HCT116 (cell line): Measurements from ENCODE around the gene PWP2. TPM values are rescaled to one million over a fixed set of nuclear protein-coding genes. Genes with fewer than 3 reads are reported as not detected.

Source experiments
- ATAC-seq: fragments of 200-7000 bp; cut with Tn5 transposase; 2 replicates; pipeline ENCODE4 v1.9.1; 2020; ENCODE audit warnings: mild to moderate bottlenecking, moderate library complexity
- BruUV-seq: library from RNA; stranded (reverse); fragments of 400-500 nt; replicated peaks from 2 replicates; lab custom pipeline; 2021; lab: Mats Ljungman, UMichigan
- CTCF ChIA-PET: fragments of 300-600 bp; sonication (Branson Sonifier 250); formaldehyde crosslinking; loops from one replicate; lab custom pipeline; 2021; ENCODE audit warnings: antibody characterized with exemption; lab: Charles Lee
- POLR2A ChIA-PET: fragments of 300-600, 350-600 bp; sonication (Branson Sonifier 250); formaldehyde crosslinking; loops from one replicate; lab custom pipeline; 2021; ENCODE audit warnings: antibody characterized with exemption; lab: Charles Lee
- RAD21 ChIA-PET, 2 experiments: fragments of 300-600 bp; sonication (Branson Sonifier 250); formaldehyde crosslinking; loops; one replicate each; lab custom pipeline; 2023; ENCODE audit warnings: low total read pairs in 2 of 2; ENCODE audit not compliant: uncharacterized antibody in 2 of 2, unreplicated experiment in 2 of 2, low non-redundant PET in 1 of 2; lab: Charles Lee
- DNase-seq: peaks from one replicate; pipeline ENCODE4 v3.0.0-alpha.2; 2010; ENCODE audit warnings: low read depth, low spot score
- H2AFZ ChIP-seq: fragments of 200-600 bp; shearing (Covaris generic), sonication (generic); 2 replicates; pipeline ENCODE4 v1.6.1; 2017; ENCODE audit warnings: low read depth, mixed run types, mixed read lengths, antibody characterized with exemption, low read length; ENCODE audit not compliant: poor library complexity, severe bottlenecking
- H3K27ac ChIP-seq: 2 replicates; pipeline ENCODE4 v1.5.1; 2012; ENCODE audit warnings: low read depth, low read length
- H3K27me3 ChIP-seq: fragments of 200-600 bp; sonication (generic); 2 replicates; pipeline ENCODE4 v1.6.1; 2016; ENCODE audit warnings: mixed run types, low read length, mixed read lengths; ENCODE audit not compliant: insufficient read depth
- H3K36me3 ChIP-seq, 2 experiments: fragments of 200-500 bp in 1 of 2; fragments of 200-600 bp in 1 of 2; sonication (Bioruptor generic) in 1 of 2; sonication (generic) in 1 of 2; 2 replicates each; pipeline versions ENCODE4 v1.5.1 to v1.6.1; 2014 to 2016; ENCODE audit warnings: low read length in 2 of 2, inconsistent platforms in 1 of 2, mixed read lengths in 1 of 2, mixed run types in 1 of 2; ENCODE audit not compliant: insufficient read depth in 2 of 2, control insufficient read depth in 1 of 2
- H3K4me1 ChIP-seq, 2 experiments: fragments of 200-600 bp in 1 of 2; sonication (generic) in 1 of 2; 2 replicates each; pipeline versions ENCODE4 v1.5.1 to v1.6.1; 2012 to 2017; ENCODE audit warnings: low read length in 2 of 2, inconsistent platforms in 1 of 2, mild to moderate bottlenecking in 1 of 2, mixed read lengths in 1 of 2, mixed run types in 1 of 2, moderate library complexity in 1 of 2; ENCODE audit not compliant: insufficient read depth in 2 of 2, control insufficient read depth in 1 of 2
- H3K4me2 ChIP-seq: fragments of 200-600 bp; sonication (generic); 2 replicates; pipeline ENCODE4 v1.6.1; 2017; ENCODE audit warnings: mixed run types, low read length, mixed read lengths
- H3K4me3 ChIP-seq, 2 experiments: fragments of 200-600 bp in 1 of 2; sonication (generic) in 1 of 2; replicated peaks in 1 of 2; 2 replicates each; pipeline ENCODE4 v1.5.1; 2011 to 2016; ENCODE audit warnings: low read length in 2 of 2, control low read depth in 1 of 2, low read depth in 1 of 2, mild to moderate bottlenecking in 1 of 2, mixed read lengths in 1 of 2, mixed run types in 1 of 2
- H3K79me2 ChIP-seq: fragments of 200-600 bp; sonication (generic); 2 replicates; pipeline ENCODE4 v1.6.1; 2017; ENCODE audit warnings: mild to moderate bottlenecking, mixed run types, low read length, moderate library complexity, mixed read lengths; ENCODE audit not compliant: insufficient read depth
- H3K9ac ChIP-seq: fragments of 200-600 bp; sonication (generic); 2 replicates; pipeline ENCODE4 v1.6.1; 2016; ENCODE audit warnings: low read length, mixed read lengths
- H3K9me2 ChIP-seq: fragments of 200-600 bp; sonication (generic), shearing (Covaris generic); 2 replicates; pipeline ENCODE4 v1.6.1; 2017; ENCODE audit warnings: mixed run types, mild to moderate bottlenecking, moderate library complexity; ENCODE audit not compliant: insufficient read depth
- H3K9me3 ChIP-seq, 2 experiments: fragments of 200-500 bp in 1 of 2; fragments of 200-600 bp in 1 of 2; sonication (Bioruptor generic) in 1 of 2; sonication (generic) in 1 of 2; 2 replicates each; pipeline ENCODE4 v1.6.1; 2014 to 2017; ENCODE audit warnings: low read length in 2 of 2, mixed read lengths in 2 of 2, inconsistent platforms in 1 of 2, low read depth in 1 of 2, mild to moderate bottlenecking in 1 of 2, mixed run types in 1 of 2, moderate library complexity in 1 of 2; ENCODE audit not compliant: control insufficient read depth in 1 of 2, insufficient read depth in 1 of 2
- H4K20me1 ChIP-seq: fragments of 200-600 bp; sonication (generic), shearing (Covaris generic); 2 replicates; pipeline ENCODE4 v1.6.1; 2017; ENCODE audit warnings: mixed run types, mild to moderate bottlenecking, moderate library complexity; ENCODE audit not compliant: insufficient read depth
- ATF3 ChIP-seq: IDR thresholded peaks from 2 replicates; pipeline ENCODE4 v1.6.1; 2012
- CBX3 ChIP-seq: IDR thresholded peaks from 2 replicates; pipeline ENCODE4 v1.6.1; 2012; ENCODE audit warnings: low read depth
- CEBPB ChIP-seq: IDR thresholded peaks from 2 replicates; pipeline ENCODE4 v1.6.1; 2012; ENCODE audit warnings: low read depth
- EGR1 ChIP-seq: IDR thresholded peaks from 2 replicates; pipeline ENCODE4 v1.6.1; 2012; ENCODE audit warnings: low read depth
- EZH2phosphoT487 ChIP-seq: fragments of 200-600 bp; IDR thresholded peaks from 2 replicates; pipeline ENCODE4 v1.6.1; 2018; ENCODE audit warnings: antibody characterized with exemption, borderline replicate concordance
- MAX ChIP-seq: IDR thresholded peaks from 2 replicates; pipeline ENCODE4 v1.6.1; 2012
- POLR2AphosphoS5 ChIP-seq: IDR thresholded peaks from 2 replicates; pipeline ENCODE4 v1.6.1; 2011; ENCODE audit warnings: mild to moderate bottlenecking, low read depth, low read length, moderate library complexity
- RAD21 ChIP-seq: IDR thresholded peaks from 2 replicates; pipeline ENCODE4 v1.6.1; 2012; ENCODE audit warnings: low read depth, mild to moderate bottlenecking
- SIN3A ChIP-seq: IDR thresholded peaks from 2 replicates; pipeline ENCODE4 v1.6.1; 2012; ENCODE audit warnings: low read depth
- SRF ChIP-seq: IDR thresholded peaks from 2 replicates; pipeline ENCODE4 v1.6.1; 2012; ENCODE audit warnings: low read depth
- TCF7L2 ChIP-seq: IDR thresholded peaks from 2 replicates; pipeline ENCODE4 v1.7.0; 2011; ENCODE audit warnings: borderline replicate concordance, inconsistent platforms; ENCODE audit not compliant: insufficient read depth, insufficient read length; ENCODE audit errors: extremely low read depth
- YY1 ChIP-seq: IDR thresholded peaks from 2 replicates; pipeline ENCODE4 v1.6.1; 2011; ENCODE audit warnings: low read length, low read depth, moderate library complexity, mild to moderate bottlenecking; ENCODE audit not compliant: insufficient replicate concordance; ENCODE audit errors: extremely low read depth
- ZBTB33 ChIP-seq: IDR thresholded peaks from 2 replicates; pipeline ENCODE4 v1.6.1; 2011; ENCODE audit warnings: mild to moderate bottlenecking, low read length, moderate library complexity; ENCODE audit not compliant: insufficient replicate concordance; ENCODE audit errors: extremely low read depth
- intact Hi-C: fragments of 100-400 bp; cut with micrococcal nuclease; formaldehyde crosslinking; loops from 2 replicates; pipeline ENCODE4 v1.10.0; 2022
- total RNA-seq: library from RNA; stranded (reverse); gene quantifications from one replicate; pipeline ENCODE4 v1.2.1, GENCODE V29; 2021; ENCODE audit not compliant: unreplicated experiment

The PWP2 gene
- total RNA-seq, 1 experiment from 2014 or later = 43.1 TPM

GRCh38 chr21:44090325-44090724 lies 16.9 kb upstream of the PWP2 start:
- RAD21 ChIA-PET = no interaction called here

GRCh38 chr21:44092211-44092610 lies 15.0 kb upstream of the PWP2 start:
- Histone ChIP-seq H3K4me2 (no peak overlapping the region), H3K27me3 (no peaks in the 10 kb centered on the region)
- DNase-seq = no peak
- POLR2A ChIA-PET = no interaction called here
- TF ChIP-seq TCF7L2 (no peak), EGR1 (no peak), ZBTB33 (no peak), CEBPB (no peak), RAD21 (no peak), CBX3 (no peak), SRF (no peak), SIN3A (no peak), EZH2phosphoT487 (no peak), ATF3 (no peak)
- TF ChIP-seq, all 23 proteins: peak for 0
- Histone ChIP-seq H2AFZ (no peak overlapping the region), H3K4me1 (no peaks in the 10 kb centered on the region), H3K79me2 (no peaks in the 10 kb centered on the region), H3K4me3 (no peak overlapping the region), H4K20me1 (no peaks in the 10 kb centered on the region), H3K36me3 (peaks cover 13% of the 10 kb centered on the region in 2 experiments; a peak in 3 of 4 replicates), H3K9me2 (no peaks in the 10 kb centered on the region), H3K27ac (no peak overlapping the region), H3K9ac (no peak overlapping the region), H3K9me3 (no peaks in the 10 kb centered on the region)
- RAD21 ChIA-PET = no interaction called here
- CTCF ChIA-PET = no interaction called here
- BruUV-seq = no TSS peak
- ATAC-seq = no peak
- intact Hi-C loops = no loop called here

More at GRCh38 chr21:44090325-44090724, 16.9 kb upstream of the PWP2 start:
- DNase-seq (no peak), ATAC-seq (no peak)
- TF ChIP-seq MAX (no peak), POLR2AphosphoS5 (no peak), YY1 (no peak), ZBTB33 (no peak)
- Histone ChIP-seq H4K20me1 (no peaks in the 10 kb centered on the region), H3K4me1 (no peaks in the 10 kb centered on the region), H3K9me2 (no peaks in the 10 kb centered on the region), H3K36me3 (peaks cover 13 to 15% of the 10 kb centered on the region in 2 experiments; a peak in 3 of 4 replicates), H3K9me3 (no peaks in the 10 kb centered on the region), H3K4me2 (no peak overlapping the region), H3K79me2 (no peaks in the 10 kb centered on the region), H3K27ac (no peak overlapping the region), H2AFZ (no peak overlapping the region), H3K27me3 (no peaks in the 10 kb centered on the region), H3K9ac (no peak overlapping the region), H3K4me3 (no peak overlapping the region)
- POLR2A ChIA-PET = no interaction called here
- intact Hi-C loops = no loop called here
- CTCF ChIA-PET = no interaction called here
- no TSS peak for BruUV-seq
